Measurements from ENCODE around the gene MED12. TPM values are rescaled to one million over a fixed set of nuclear protein-coding genes. Genes with fewer than 3 reads are reported as not detected.

Gene MED12
- total and polyA plus RNA-seq, 10 of the 15 experiments (the other 5 are each of a cell fraction or from before 2014, with no cell fraction given) = 0.68 to 28.5 (median 13.7) TPM

- TF ChIP-seq PKNOX1 (IDR thresholded peaks at IDR 0.05) = no peak
- no peak for TF ChIP-seq ZNF24 (IDR thresholded peaks at IDR 0.05)
- TF ChIP-seq BACH1 (IDR thresholded peaks at IDR 0.05; ENCODE audit: borderline replicate concordance) = no peak
- TF ChIP-seq SPI1 (IDR thresholded peaks at IDR 0.05; ENCODE audit: borderline replicate concordance, insufficient read depth, low read depth, low read length) = no peak
- no peak for TF ChIP-seq ZNF687 (IDR thresholded peaks at IDR 0.05)
- TF ChIP-seq ZNF622 (IDR thresholded peaks at IDR 0.05) = no peak
- TF ChIP-seq MTA3 (IDR thresholded peaks at IDR 0.05; ENCODE audit: borderline replicate concordance, low read length) = no peak
- TF ChIP-seq REST (IDR thresholded peaks at IDR 0.05; ENCODE audit: low read depth, low read length) = no peak
- TF ChIP-seq TARDBP (IDR thresholded peaks at IDR 0.05; ENCODE audit: borderline replicate concordance) = no peak
Observed at GRCh38 chrX:71169586-71169985, 51.2 kb downstream of the MED12 start (continued).
